AG20443 (cell line): ENCODE data around the gene PCDHGA11.
"Not testable (repeated sequence)": the region's sequence is repeated elsewhere in the genome, so short reads cannot be mapped to it uniquely, and the experiment has no call there.

Experiments used
- DNase-seq: peaks from one replicate; pipeline ENCODE4 v3.0.0; 2012; ENCODE audit warnings: low spot score, mixed read lengths

The PCDHGA11 gene

GRCh38 chr5:141431286-141431685, 10.4 kb downstream of the PCDHGA11 start:
- DNase-seq = no peak

GRCh38 chr5:141432308-141432707, 11.5 kb downstream of the PCDHGA11 start:
- not testable (repeated sequence) for DNase-seq

- not testable (repeated sequence) for DNase-seq
These were observed 11.9 kb downstream of the PCDHGA11 start for GRCh38 chr5:141432726-141433125.

- no peak for DNase-seq
These were observed 13.2 kb downstream of the PCDHGA11 start for GRCh38 chr5:141434006-141434405.

GRCh38 chr5:141437221-141437620, 16.4 kb downstream of the PCDHGA11 start:
- DNase-seq = no peak

- no peak for DNase-seq
These were observed 18.7 kb downstream of the PCDHGA11 start for GRCh38 chr5:141439411-141440141.

- DNase-seq = no peak
These were observed 19.5 kb downstream of the PCDHGA11 start for GRCh38 chr5:141440341-141440740.

- no peak for DNase-seq
These were observed 20.8 kb downstream of the PCDHGA11 start for GRCh38 chr5:141441571-141442170.

GRCh38 chr5:141465351-141465750, 44.5 kb downstream of the PCDHGA11 start:
- no peak for DNase-seq
